GM12878 (cell line): Measurements from ENCODE around the gene IKZF5. TPM values are rescaled to one million over a fixed set of nuclear protein-coding genes. Genes with fewer than 3 reads are reported as not detected.

Source experiments
- ATAC-seq: fragments of 200-7000 bp; cut with Tn5 transposase; 3 replicates; pipeline ENCODE4 v1.9.1; 2020; ENCODE audit warnings: mild to moderate bottlenecking, moderate library complexity
- BruUV-seq: library from RNA; stranded (reverse); fragments of 400-500 nt; replicated peaks from 2 replicates; lab custom pipeline; 2021; lab: Mats Ljungman, UMichigan
- CTCF ChIA-PET: fragments of 300-600 bp; sonication (Branson Sonifier 250); formaldehyde crosslinking; extraction: SDS; loops from one replicate; lab custom pipeline; 2021; ENCODE audit warnings: inconsistent platforms; lab: Yijun Ruan, JAX
- POLR2A ChIA-PET: fragments of 350-600 bp; formaldehyde crosslinking; extraction: SDS; loops from one replicate; lab custom pipeline; 2021; ENCODE audit warnings: inconsistent platforms; lab: Charles Lee
- RAD21 ChIA-PET: fragments of 300-600 bp; sonication (Branson Sonifier 250); formaldehyde crosslinking; loops from one replicate; lab custom pipeline; 2023; ENCODE audit warnings: antibody characterized with exemption; ENCODE audit not compliant: unreplicated experiment; lab: Charles Lee
- SMC1A ChIA-PET: fragments of 300-600 bp; sonication (Branson Sonifier 250); formaldehyde crosslinking; loops from one replicate; lab custom pipeline; 2023; ENCODE audit not compliant: unreplicated experiment, uncharacterized antibody; lab: Charles Lee
- DNase-seq: peaks from one replicate; pipeline ENCODE4 v3.0.0-alpha.2; 2011; ENCODE audit warnings: low read depth, low spot score
- FAIRE-seq: peaks from 3 replicates; lab custom pipeline; 2011; peaks lifted over from hg19 to GRCh38; lab: Jason Lieb, UNC
- H2AFZ ChIP-seq: 2 replicates; pipeline ENCODE4 v1.6.0; 2011; ENCODE audit warnings: low read depth, low read length, control low read depth; ENCODE audit not compliant: control insufficient read depth
- H3K27ac ChIP-seq: 2 replicates; pipeline ENCODE4 v1.5.1; 2011; ENCODE audit warnings: control low read depth; ENCODE audit not compliant: control insufficient read depth, insufficient read depth
- H3K27me3 ChIP-seq, 2 experiments: replicated peaks in 1 of 2; 2 replicates each; pipeline versions ENCODE4 v1.6.0 to v1.6.1; 2011; ENCODE audit warnings: low read length in 1 of 2; ENCODE audit not compliant: control insufficient read depth in 2 of 2, insufficient read depth in 2 of 2
- H3K36me3 ChIP-seq, 2 experiments: 2 replicates each; pipeline ENCODE4 v1.5.1; 2011; ENCODE audit warnings: low read length in 1 of 2; ENCODE audit not compliant: control insufficient read depth in 2 of 2, insufficient read depth in 2 of 2
- H3K4me1 ChIP-seq: 2 replicates; pipeline ENCODE4 v1.6.1; 2011; ENCODE audit warnings: mild to moderate bottlenecking, low read length, moderate library complexity, mixed read lengths; ENCODE audit not compliant: control insufficient read depth, insufficient read depth
- H3K4me2 ChIP-seq: 2 replicates; pipeline ENCODE4 v1.6.0; 2011; ENCODE audit warnings: control low read depth; ENCODE audit not compliant: control insufficient read depth, insufficient read depth
- H3K4me3 ChIP-seq: fragments of 200-600 bp; sonication (generic); 2 replicates; pipeline ENCODE4 v1.5.1; 2016
- H3K79me2 ChIP-seq: 2 replicates; pipeline ENCODE4 v1.6.0; 2011; ENCODE audit warnings: low read length; ENCODE audit not compliant: control insufficient read depth, insufficient read depth
- H3K9ac ChIP-seq: 2 replicates; pipeline ENCODE4 v1.8.0; 2011; ENCODE audit warnings: low read length, control low read depth, mixed read lengths; ENCODE audit not compliant: control insufficient read depth, insufficient read depth
- H3K9me3 ChIP-seq: replicated peaks from 3 replicates; pipeline ENCODE4 v1.5.1; 2011; ENCODE audit warnings: mild to moderate bottlenecking, low read length; ENCODE audit not compliant: control insufficient read depth, insufficient read depth
- H4K20me1 ChIP-seq: 2 replicates; pipeline ENCODE4 v1.6.0; 2011; ENCODE audit not compliant: control insufficient read depth, insufficient read depth
- RAD51 ChIP-seq: fragments of 450-650 bp; IDR thresholded peaks from 2 replicates; pipeline ENCODE4 v1.6.1; 2016; ENCODE audit warnings: moderate library complexity, mild to moderate bottlenecking, inconsistent platforms
- SPI1 ChIP-seq: IDR thresholded peaks from 2 replicates; pipeline ENCODE4 v1.6.1; 2011; ENCODE audit warnings: low read depth, mild to moderate bottlenecking, low read length, moderate library complexity, borderline replicate concordance; ENCODE audit not compliant: insufficient read depth
- TBL1XR1 ChIP-seq: IDR thresholded peaks from 2 replicates; pipeline ENCODE4 v1.6.1; 2012; ENCODE audit warnings: low read depth, low read length, improper control_type of control experiment
- WRNIP1 ChIP-seq: IDR thresholded peaks from 2 replicates; pipeline ENCODE4 v1.6.1; 2011; ENCODE audit warnings: low read depth, low read length, improper control_type of control experiment, borderline replicate concordance
- WGBS: methylation state at CpG from one replicate; pipeline ENCODE4 v1.1.6; 2016; ENCODE audit warnings: low lambda C conversion rate; ENCODE audit not compliant: insufficient replicate concordance, insufficient coverage; ENCODE audit errors: missing lambda C conversion rate; 5-methylcytosine and 5-hydroxymethylcytosine counted together
- in situ Hi-C: fragments of 300-500 bp; cut with MboI; formaldehyde crosslinking; loops from 9 replicates; pipeline ENCODE4 v1.14.3; 2018; ENCODE audit warnings: mixed read lengths
- intact Hi-C: fragments of 100-400 bp; cut with micrococcal nuclease; formaldehyde crosslinking; loops from one replicate; pipeline ENCODE4 v1.14.2; 2022; ENCODE audit not compliant: unreplicated experiment
- polyA plus RNA-seq, 11 experiments: library from polyadenylated mRNA; depleted of rRNA in 4 of 11; unstranded in 6 of 11; stranded (reverse) in 5 of 11; fragments of >200 nt; fragmentation: Nextera tagmentation in 4 of 11; fragmentation: Illumina TruSeq in 1 of 11; extraction: Ambion mirVana in 4 of 11; extraction: Trizol in 1 of 11; gene quantifications; 1 replicate in 1 of 11; 2 replicates in 10 of 11; pipeline versions ENCODE4 v1.2.1 to v1.2.3, GENCODE V29; 2011 to 2016; ENCODE audit warnings: inconsistent platforms in 2 of 11, missing spikeins in 2 of 11, low read depth in 1 of 11
- total RNA-seq, 4 experiments: library from RNA; depleted of rRNA in 3 of 4; stranded (reverse); fragments of >200 nt in 3 of 4; fragmentation: Illumina TruSeq in 1 of 4; extraction: Trizol in 1 of 4; gene quantifications; 2 replicates each; pipeline versions ENCODE4 v1.2.1 to v1.2.3, GENCODE V29; 2013 to 2021
- TF ChIP-seq, protein P1 (sequence below): IDR thresholded peaks from 2 replicates; pipeline ENCODE4 v1.6.1; 2012; ENCODE audit warnings: low read depth, low read length, improper control_type of control experiment

Gene IKZF5
- total and polyA plus RNA-seq, 10 of the 15 experiments (the other 5 are each of a cell fraction or from before 2014, with no cell fraction given): 5.3 to 23.2 (median 11.8) TPM

DNA sequence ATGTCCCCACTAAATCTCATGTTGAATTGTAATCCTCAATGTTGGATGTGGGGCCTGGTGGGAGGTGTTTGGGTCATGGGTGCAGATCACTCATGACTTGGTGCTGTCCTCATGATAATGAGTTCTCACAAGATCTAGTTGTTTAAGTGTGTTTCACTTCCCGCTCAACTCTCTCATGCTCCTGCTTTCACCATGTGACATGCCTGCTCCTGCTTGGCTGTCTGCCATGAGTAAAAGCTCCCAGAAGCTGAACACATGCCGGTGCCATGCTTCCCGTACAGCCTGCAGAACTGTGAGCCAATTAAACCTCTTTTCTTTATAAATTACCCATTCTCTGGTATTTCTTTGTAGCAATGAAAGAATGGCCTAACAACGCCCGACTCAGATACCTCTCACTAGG, 34.6 kb downstream of the IKZF5 start (continued):
- TF ChIP-seq TBL1XR1: no peak
- TF ChIP-seq, protein P1, sequence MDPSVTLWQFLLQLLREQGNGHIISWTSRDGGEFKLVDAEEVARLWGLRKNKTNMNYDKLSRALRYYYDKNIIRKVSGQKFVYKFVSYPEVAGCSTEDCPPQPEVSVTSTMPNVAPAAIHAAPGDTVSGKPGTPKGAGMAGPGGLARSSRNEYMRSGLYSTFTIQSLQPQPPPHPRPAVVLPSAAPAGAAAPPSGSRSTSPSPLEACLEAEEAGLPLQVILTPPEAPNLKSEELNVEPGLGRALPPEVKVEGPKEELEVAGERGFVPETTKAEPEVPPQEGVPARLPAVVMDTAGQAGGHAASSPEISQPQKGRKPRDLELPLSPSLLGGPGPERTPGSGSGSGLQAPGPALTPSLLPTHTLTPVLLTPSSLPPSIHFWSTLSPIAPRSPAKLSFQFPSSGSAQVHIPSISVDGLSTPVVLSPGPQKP: no peak
- TF ChIP-seq RAD51: peak; percentile 73
- TF ChIP-seq WRNIP1: no peak
- TF ChIP-seq, all 136 proteins: peak for 4

DNA sequence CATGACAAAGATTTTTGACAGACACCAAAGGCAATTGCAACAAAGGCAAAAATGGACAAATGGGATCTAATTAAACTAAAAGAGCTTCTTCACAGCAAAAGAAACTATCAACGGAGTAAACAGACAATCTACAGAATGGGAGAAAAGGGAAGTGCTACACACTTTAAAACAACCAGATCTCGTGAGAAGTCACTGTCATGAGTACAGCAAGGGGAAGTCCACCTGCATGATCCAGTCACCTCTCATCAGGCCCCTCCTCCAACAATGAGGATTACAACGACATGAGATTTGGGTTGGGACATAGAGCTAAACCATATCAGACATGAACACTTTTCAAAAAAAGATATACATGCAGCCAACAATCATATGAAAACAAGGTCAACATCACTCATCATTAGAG, 39.9 kb downstream of the IKZF5 start:
- DNase-seq (no peak), ATAC-seq (no peak), FAIRE-seq (peak; percentile 13)
- no peak overlapping the region for H3K9ac ChIP-seq
- H3K4me1 ChIP-seq: no peaks in the 10 kb centered on the region; the same call in 1 of the 2 replicates
- ChIA-PET SMC1A (no interaction called here), RAD21 (no interaction called here), POLR2A (no interaction called here), CTCF (interaction anchor here (1.1 to 1.3 kb wide), 3 partner anchors 11 to 13 kb away, joined by 3 read pairs; partner anchors contain the start of gene PSTK)
- no peaks in the 10 kb centered on the region for H3K36me3 ChIP-seq
- intact Hi-C loops (no loop called here), in situ Hi-C loops (no loop called here)
- H3K4me2 ChIP-seq: no peak overlapping the region
- H3K79me2 ChIP-seq: no peaks in the 10 kb centered on the region
- no TSS peak for BruUV-seq
- TF ChIP-seq SPI1 (peak; percentile 52; the same call in 1 of the 2 replicates), TBL1XR1 (no peak)
- H4K20me1 ChIP-seq: no peaks in the 10 kb centered on the region
- WGBS: 10% methylated on average over 3 of the region's 3 CpGs
- H3K27ac ChIP-seq: no peak overlapping the region
- no peak overlapping the region for H3K4me3 ChIP-seq
- H2AFZ ChIP-seq: no peak overlapping the region
- no peaks in the 10 kb centered on the region; the same call in 2 of the 3 replicates for H3K9me3 ChIP-seq
- no peaks in the 10 kb centered on the region for H3K27me3 ChIP-seq
